ENCODE results near the gene RHOJ.

The RHOJ gene

GRCh38 chr14:63231766-63232165 is 27.5 kb downstream of the RHOJ start:
- no peaks in the 10 kb centered on the region for H3K4me1 ChIP-seq (ENCODE audit: control insufficient read depth, low read length)
- TF ChIP-seq CTCF (IDR thresholded peaks at IDR 0.05; ENCODE audit: low read depth, low read length, poor library complexity, severe bottlenecking) (no peak), EZH2phosphoT487 (IDR thresholded peaks at IDR 0.05; ENCODE audit: borderline replicate concordance, low read length) (no peak)
- no peak overlapping the region for H3K4me3 ChIP-seq (ENCODE audit: low read length)
- no peak overlapping the region for H3K4me2 ChIP-seq (ENCODE audit: low read length)
- H4K20me1 ChIP-seq (ENCODE audit: control insufficient read depth, insufficient read depth, low read depth, low read length) = no peaks in the 10 kb centered on the region
- no peak overlapping the region for H3K27ac ChIP-seq (ENCODE audit: low read depth, low read length)
- H3K9me2 ChIP-seq (replicated peaks; ENCODE audit: control insufficient read depth, low read length) = no peaks in the 10 kb centered on the region
- H3K9me3 ChIP-seq (ENCODE audit: control insufficient read depth, insufficient read depth, low read length) = no peaks in the 10 kb centered on the region
- no peaks in the 10 kb centered on the region for H3F3A ChIP-seq (ENCODE audit: control insufficient read depth, insufficient read depth)
- H3K79me2 ChIP-seq (ENCODE audit: control insufficient read depth, low read length) = no peaks in the 10 kb centered on the region
- H3K36me3 ChIP-seq (ENCODE audit: control insufficient read depth, low read length) = no peaks in the 10 kb centered on the region
- H3K27me3 ChIP-seq (ENCODE audit: control insufficient read depth, low read length) = no peaks in the 10 kb centered on the region

- no peak overlapping the region for H3K4me3 ChIP-seq (ENCODE audit: low read length)
- TF ChIP-seq EZH2phosphoT487 (IDR thresholded peaks at IDR 0.05; ENCODE audit: borderline replicate concordance, low read length) = no peak
- TF ChIP-seq CTCF (IDR thresholded peaks at IDR 0.05; ENCODE audit: low read depth, low read length, poor library complexity, severe bottlenecking) = no peak
- no peaks in the 10 kb centered on the region for H3F3A ChIP-seq (ENCODE audit: control insufficient read depth, insufficient read depth)
- no peak overlapping the region for H3K4me2 ChIP-seq (ENCODE audit: low read length)
- H3K36me3 ChIP-seq (ENCODE audit: control insufficient read depth, low read length) = no peaks in the 10 kb centered on the region
- no peaks in the 10 kb centered on the region for H3K27me3 ChIP-seq (ENCODE audit: control insufficient read depth, low read length)
- H3K79me2 ChIP-seq (ENCODE audit: control insufficient read depth, low read length) = no peaks in the 10 kb centered on the region
- no peaks in the 10 kb centered on the region for H3K9me2 ChIP-seq (replicated peaks; ENCODE audit: control insufficient read depth, low read length)
- H3K9me3 ChIP-seq (ENCODE audit: control insufficient read depth, insufficient read depth, low read length) = no peaks in the 10 kb centered on the region
- H4K20me1 ChIP-seq (ENCODE audit: control insufficient read depth, insufficient read depth, low read depth, low read length) = no peaks in the 10 kb centered on the region
- no peaks in the 10 kb centered on the region for H3K4me1 ChIP-seq (ENCODE audit: control insufficient read depth, low read length)
- H3K27ac ChIP-seq (ENCODE audit: low read depth, low read length) = no peak overlapping the region
Measured at GRCh38 chr14:63237791-63238190, 33.5 kb downstream of the RHOJ start.

GRCh38 chr14:63240221-63240620 is 36.0 kb downstream of the RHOJ start:
- Histone ChIP-seq H3K36me3 (ENCODE audit: control insufficient read depth, low read length) (no peaks in the 10 kb centered on the region), H3K27me3 (ENCODE audit: control insufficient read depth, low read length) (no peaks in the 10 kb centered on the region), H3K79me2 (ENCODE audit: control insufficient read depth, low read length) (no peaks in the 10 kb centered on the region), H4K20me1 (ENCODE audit: control insufficient read depth, insufficient read depth, low read depth, low read length) (no peaks in the 10 kb centered on the region), H3K4me2 (ENCODE audit: low read length) (no peak overlapping the region), H3K9me2 (replicated peaks; ENCODE audit: control insufficient read depth, low read length) (no peaks in the 10 kb centered on the region), H3K4me1 (ENCODE audit: control insufficient read depth, low read length) (no peaks in the 10 kb centered on the region), H3K4me3 (ENCODE audit: low read length) (no peak overlapping the region), H3K9me3 (ENCODE audit: control insufficient read depth, insufficient read depth, low read length) (no peaks in the 10 kb centered on the region), H3F3A (ENCODE audit: control insufficient read depth, insufficient read depth) (no peaks in the 10 kb centered on the region), H3K27ac (ENCODE audit: low read depth, low read length) (no peak overlapping the region)
- TF ChIP-seq EZH2phosphoT487 (IDR thresholded peaks at IDR 0.05; ENCODE audit: borderline replicate concordance, low read length) (no peak), CTCF (IDR thresholded peaks at IDR 0.05; ENCODE audit: low read depth, low read length, poor library complexity, severe bottlenecking) (no peak)

GRCh38 chr14:63241096-63241495 is 36.9 kb downstream of the RHOJ start:
- no peaks in the 10 kb centered on the region for H3K27me3 ChIP-seq (ENCODE audit: control insufficient read depth, low read length)
- H3F3A ChIP-seq (ENCODE audit: control insufficient read depth, insufficient read depth) = no peaks in the 10 kb centered on the region
- TF ChIP-seq EZH2phosphoT487 (IDR thresholded peaks at IDR 0.05; ENCODE audit: borderline replicate concordance, low read length) (no peak), CTCF (IDR thresholded peaks at IDR 0.05; ENCODE audit: low read depth, low read length, poor library complexity, severe bottlenecking) (no peak)
- no peaks in the 10 kb centered on the region for H4K20me1 ChIP-seq (ENCODE audit: control insufficient read depth, insufficient read depth, low read depth, low read length)
- no peaks in the 10 kb centered on the region for H3K9me3 ChIP-seq (ENCODE audit: control insufficient read depth, insufficient read depth, low read length)
- H3K9me2 ChIP-seq (replicated peaks; ENCODE audit: control insufficient read depth, low read length) = no peaks in the 10 kb centered on the region
- H3K4me1 ChIP-seq (ENCODE audit: control insufficient read depth, low read length) = no peaks in the 10 kb centered on the region
- H3K4me2 ChIP-seq (ENCODE audit: low read length) = no peak overlapping the region
- H3K79me2 ChIP-seq (ENCODE audit: control insufficient read depth, low read length) = no peaks in the 10 kb centered on the region
- H3K36me3 ChIP-seq (ENCODE audit: control insufficient read depth, low read length) = no peaks in the 10 kb centered on the region
- no peak overlapping the region for H3K4me3 ChIP-seq (ENCODE audit: low read length)
- no peak overlapping the region for H3K27ac ChIP-seq (ENCODE audit: low read depth, low read length)

Data from DOHH2 (cell line).